Measurements from ENCODE around the gene EEF2K.

Gene EEF2K

DNA sequence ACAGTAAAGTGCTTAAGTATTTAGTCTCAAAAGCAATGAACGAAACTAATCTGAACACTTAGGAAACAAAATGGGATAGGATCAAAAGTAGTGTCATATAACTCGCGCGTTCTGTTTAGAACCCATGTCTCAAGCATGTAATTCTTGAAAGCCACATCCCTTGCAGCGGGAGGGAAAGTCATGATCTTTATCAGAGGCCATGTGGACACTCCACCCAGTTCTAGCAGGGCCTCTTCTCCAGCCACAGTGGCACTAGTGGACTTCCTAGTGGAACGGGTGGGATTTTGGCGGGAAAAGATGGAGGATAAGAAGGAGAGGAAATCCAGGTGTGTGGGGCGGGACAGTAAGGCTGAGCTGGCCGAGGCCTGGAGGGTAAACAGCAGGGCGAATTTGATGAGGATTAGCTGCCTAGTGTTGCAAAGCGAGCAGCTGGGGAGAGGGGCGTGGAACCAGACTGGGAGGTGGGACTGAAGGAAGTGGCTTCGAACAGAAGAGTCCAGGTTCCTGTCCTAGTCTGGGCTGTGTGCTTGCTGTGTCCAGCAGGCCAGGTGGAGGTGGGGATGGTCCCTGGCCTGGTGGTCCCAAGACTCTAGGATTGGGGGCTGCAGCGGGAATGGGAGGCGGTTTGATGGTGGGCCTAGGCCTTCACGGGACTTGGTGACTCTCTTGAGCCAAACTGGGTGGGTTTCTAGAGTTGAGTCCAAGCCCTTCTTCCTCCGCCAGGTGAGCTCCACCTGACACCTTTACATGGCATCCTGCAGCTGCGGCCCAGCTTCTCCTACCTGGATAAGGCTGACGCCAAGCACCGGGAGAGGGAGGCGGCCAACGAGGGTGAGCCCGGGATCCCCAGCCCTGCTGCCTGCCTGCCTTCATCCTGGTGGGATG is 107.1 kb downstream of the EEF2K start:
- no peaks in the 10 kb centered on the region for H3K27me3 ChIP-seq (replicated peaks in 2 of 5; ENCODE audit: control insufficient read depth in 4 of 5, insufficient read depth in 5 of 5, low read length in 4 of 5)
- ChIA-PET POLR2A (no interaction called here), CTCF (interaction anchor here (0.9 to 1.0 kb wide), 2 partner anchors 10 to 11 kb away, joined by 3 read pairs; no protein-coding TSS in a partner anchor)
- H3K4me1 ChIP-seq (ENCODE audit: control extremely low read depth in 1 of 4, control insufficient read depth in 4 of 4, insufficient read depth in 4 of 4, low read length in 3 of 4) = no peaks in the 10 kb centered on the region
- no peak for DNase-seq
- H3K27ac ChIP-seq (ENCODE audit: insufficient read depth in 1 of 2, low read depth in 1 of 2, low read length in 2 of 2, poor library complexity in 1 of 2, severe bottlenecking in 2 of 2) = no peak overlapping the region
- 96% methylated on average over 17 of the region's 23 CpGs for WGBS (ENCODE audit: insufficient coverage)
- peaks cover 11 to 86% (median 67%) of the 10 kb centered on the region in 4 experiments for H3K36me3 ChIP-seq (ENCODE audit: control insufficient read depth in 4 of 4, insufficient read depth in 4 of 4, low read length in 3 of 4)
- no peak overlapping the region for H3K4me3 ChIP-seq (ENCODE audit: control insufficient read depth in 1 of 7, extremely low read depth in 1 of 7, insufficient read depth in 4 of 7, low read depth in 2 of 7, low read length in 6 of 7)
- H3K9me3 ChIP-seq (ENCODE audit: control extremely low read depth in 1 of 5, control insufficient read depth in 4 of 5, insufficient read depth in 2 of 5, low read depth in 1 of 5, low read length in 4 of 5) = no peaks in the 10 kb centered on the region

GRCh38 chr16:22313876-22314470 is 107.9 kb downstream of the EEF2K start:
- Histone ChIP-seq H3K4me3 (ENCODE audit: control insufficient read depth in 1 of 7, extremely low read depth in 1 of 7, insufficient read depth in 4 of 7, low read depth in 2 of 7, low read length in 6 of 7) (no peak overlapping the region), H3K36me3 (ENCODE audit: control insufficient read depth in 4 of 4, insufficient read depth in 4 of 4, low read length in 3 of 4) (peaks cover 11 to 83% (median 65%) of the 10 kb centered on the region in 4 experiments), H3K4me1 (ENCODE audit: control extremely low read depth in 1 of 4, control insufficient read depth in 4 of 4, insufficient read depth in 4 of 4, low read length in 3 of 4) (no peaks in the 10 kb centered on the region), H3K27me3 (replicated peaks in 2 of 5; ENCODE audit: control insufficient read depth in 4 of 5, insufficient read depth in 5 of 5, low read length in 4 of 5) (no peaks in the 10 kb centered on the region), H3K27ac (ENCODE audit: insufficient read depth in 1 of 2, low read depth in 1 of 2, low read length in 2 of 2, poor library complexity in 1 of 2, severe bottlenecking in 2 of 2) (no peak overlapping the region), H3K9me3 (ENCODE audit: control extremely low read depth in 1 of 5, control insufficient read depth in 4 of 5, insufficient read depth in 2 of 5, low read depth in 1 of 5, low read length in 4 of 5) (no peaks in the 10 kb centered on the region)
- DNase-seq = no peak
- POLR2A ChIA-PET = no interaction called here
- 96% methylated on average over 8 of the region's 10 CpGs for WGBS (ENCODE audit: insufficient coverage)
- CTCF ChIA-PET = no interaction called here

GRCh38 chr16:22314661-22315626 is 108.9 kb downstream of the EEF2K start:
- Histone ChIP-seq H3K27ac (ENCODE audit: insufficient read depth in 1 of 2, low read depth in 1 of 2, low read length in 2 of 2, poor library complexity in 1 of 2, severe bottlenecking in 2 of 2) (no peak overlapping the region), H3K4me3 (ENCODE audit: control insufficient read depth in 1 of 7, extremely low read depth in 1 of 7, insufficient read depth in 4 of 7, low read depth in 2 of 7, low read length in 6 of 7) (no peak overlapping the region), H3K4me1 (ENCODE audit: control extremely low read depth in 1 of 4, control insufficient read depth in 4 of 4, insufficient read depth in 4 of 4, low read length in 3 of 4) (no peaks in the 10 kb centered on the region), H3K9me3 (ENCODE audit: control extremely low read depth in 1 of 5, control insufficient read depth in 4 of 5, insufficient read depth in 2 of 5, low read depth in 1 of 5, low read length in 4 of 5) (no peaks in the 10 kb centered on the region), H3K27me3 (replicated peaks in 2 of 5; ENCODE audit: control insufficient read depth in 4 of 5, insufficient read depth in 5 of 5, low read length in 4 of 5) (no peaks in the 10 kb centered on the region), H3K36me3 (ENCODE audit: control insufficient read depth in 4 of 4, insufficient read depth in 4 of 4, low read length in 3 of 4) (peaks cover 11 to 80% (median 58%) of the 10 kb centered on the region in 4 experiments)
- DNase-seq = no peak
- WGBS (ENCODE audit: insufficient coverage) = 96% methylated on average over 28 of the region's 37 CpGs
- ChIA-PET POLR2A (no interaction called here), CTCF (no interaction called here)

GRCh38 chr16:22315979-22316378 is 109.9 kb downstream of the EEF2K start:
- WGBS (ENCODE audit: insufficient coverage) = 100% methylated on average over 1 of the region's 1 CpG
- ChIA-PET CTCF (interaction anchor here (1.6 kb wide), 1 partner anchor 8 kb away, joined by 4 read pairs; no protein-coding TSS in a partner anchor), POLR2A (no interaction called here)
- Histone ChIP-seq H3K4me3 (ENCODE audit: control insufficient read depth in 1 of 7, extremely low read depth in 1 of 7, insufficient read depth in 4 of 7, low read depth in 2 of 7, low read length in 6 of 7) (no peak overlapping the region), H3K9me3 (ENCODE audit: control extremely low read depth in 1 of 5, control insufficient read depth in 4 of 5, insufficient read depth in 2 of 5, low read depth in 1 of 5, low read length in 4 of 5) (no peaks in the 10 kb centered on the region), H3K4me1 (ENCODE audit: control extremely low read depth in 1 of 4, control insufficient read depth in 4 of 4, insufficient read depth in 4 of 4, low read length in 3 of 4) (no peaks in the 10 kb centered on the region), H3K27ac (ENCODE audit: insufficient read depth in 1 of 2, low read depth in 1 of 2, low read length in 2 of 2, poor library complexity in 1 of 2, severe bottlenecking in 2 of 2) (no peak overlapping the region), H3K27me3 (replicated peaks in 2 of 5; ENCODE audit: control insufficient read depth in 4 of 5, insufficient read depth in 5 of 5, low read length in 4 of 5) (no peaks in the 10 kb centered on the region), H3K36me3 (ENCODE audit: control insufficient read depth in 4 of 4, insufficient read depth in 4 of 4, low read length in 3 of 4) (peaks cover 11 to 76% (median 61%) of the 10 kb centered on the region in 4 experiments)
- DNase-seq = no peak

DNA sequence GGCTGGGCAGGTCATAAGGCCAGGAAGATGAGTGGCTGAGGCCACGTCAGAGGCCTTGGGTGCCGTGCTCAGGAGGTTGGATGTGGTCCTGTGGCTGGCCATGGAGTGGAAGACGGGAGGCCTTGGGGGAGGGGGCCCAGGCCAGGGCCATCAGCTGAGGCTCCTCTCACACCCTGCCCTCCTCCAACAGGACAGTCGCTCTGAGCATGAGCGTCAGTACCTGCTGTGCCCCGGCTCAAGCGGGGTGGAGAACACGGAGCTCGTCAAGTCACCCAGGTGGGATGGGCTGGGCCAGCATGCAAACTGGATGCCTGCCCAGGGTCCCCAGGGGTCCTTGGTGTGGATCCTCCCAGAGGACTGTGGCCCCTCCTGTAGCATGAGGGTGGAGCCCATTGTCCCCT is 110.3 kb downstream of the EEF2K start:
- no peak for DNase-seq
- POLR2A ChIA-PET = no interaction called here
- Histone ChIP-seq H3K27ac (ENCODE audit: insufficient read depth in 1 of 2, low read depth in 1 of 2, low read length in 2 of 2, poor library complexity in 1 of 2, severe bottlenecking in 2 of 2) (no peak overlapping the region), H3K27me3 (replicated peaks in 2 of 5; ENCODE audit: control insufficient read depth in 4 of 5, insufficient read depth in 5 of 5, low read length in 4 of 5) (no peaks in the 10 kb centered on the region), H3K4me1 (ENCODE audit: control extremely low read depth in 1 of 4, control insufficient read depth in 4 of 4, insufficient read depth in 4 of 4, low read length in 3 of 4) (no peaks in the 10 kb centered on the region), H3K36me3 (ENCODE audit: control insufficient read depth in 4 of 4, insufficient read depth in 4 of 4, low read length in 3 of 4) (peaks cover 11 to 76% (median 66%) of the 10 kb centered on the region in 4 experiments), H3K4me3 (ENCODE audit: control insufficient read depth in 1 of 7, extremely low read depth in 1 of 7, insufficient read depth in 4 of 7, low read depth in 2 of 7, low read length in 6 of 7) (no peak overlapping the region), H3K9me3 (ENCODE audit: control extremely low read depth in 1 of 5, control insufficient read depth in 4 of 5, insufficient read depth in 2 of 5, low read depth in 1 of 5, low read length in 4 of 5) (no peaks in the 10 kb centered on the region)
- WGBS (ENCODE audit: insufficient coverage) = 96% methylated on average over 6 of the region's 9 CpGs
- CTCF ChIA-PET = interaction anchor here (1.6 kb wide), 1 partner anchor 8 kb away, joined by 4 read pairs; no protein-coding TSS in a partner anchor

DNA sequence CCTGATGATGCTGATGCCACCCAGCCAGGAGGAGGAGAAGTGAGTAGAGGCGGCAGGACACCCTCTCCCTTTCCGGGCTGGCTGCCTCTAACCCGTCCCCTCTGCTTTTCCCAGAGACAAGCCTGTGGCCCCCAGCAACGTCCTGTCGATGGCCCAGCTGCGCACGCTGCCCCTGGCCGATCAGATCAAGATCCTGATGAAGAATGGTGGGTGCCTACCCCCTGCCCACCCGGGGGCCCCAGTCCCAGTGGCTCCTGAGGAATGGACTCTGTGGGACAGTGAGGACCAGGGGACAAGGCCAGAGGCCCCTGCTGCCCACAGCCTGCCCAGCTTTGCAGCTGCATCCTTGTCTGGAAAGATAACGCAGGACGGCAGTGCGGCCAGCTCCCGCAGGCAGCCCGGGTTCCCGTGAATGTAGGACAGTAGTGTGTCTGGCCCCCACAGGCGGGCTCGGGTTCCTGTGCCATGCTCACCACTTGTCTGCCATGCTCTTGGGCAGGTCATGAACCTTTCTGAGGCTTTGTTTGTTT is 111.0 kb downstream of the EEF2K start:
- WGBS (ENCODE audit: insufficient coverage) = 96% methylated on average over 12 of the region's 17 CpGs
- no peak overlapping the region for H3K4me3 ChIP-seq (ENCODE audit: control insufficient read depth in 1 of 7, extremely low read depth in 1 of 7, insufficient read depth in 4 of 7, low read depth in 2 of 7, low read length in 6 of 7)
- no peaks in the 10 kb centered on the region for H3K27me3 ChIP-seq (replicated peaks in 2 of 5; ENCODE audit: control insufficient read depth in 4 of 5, insufficient read depth in 5 of 5, low read length in 4 of 5)
- no peak overlapping the region for H3K27ac ChIP-seq (ENCODE audit: insufficient read depth in 1 of 2, low read depth in 1 of 2, low read length in 2 of 2, poor library complexity in 1 of 2, severe bottlenecking in 2 of 2)
- peaks cover 5 to 77% (median 67%) of the 10 kb centered on the region in 4 experiments for H3K36me3 ChIP-seq (ENCODE audit: control insufficient read depth in 4 of 4, insufficient read depth in 4 of 4, low read length in 3 of 4)
- H3K4me1 ChIP-seq (ENCODE audit: control extremely low read depth in 1 of 4, control insufficient read depth in 4 of 4, insufficient read depth in 4 of 4, low read length in 3 of 4) = no peaks in the 10 kb centered on the region
- ChIA-PET CTCF (interaction anchor here (1.6 kb wide), 1 partner anchor 9 kb away, joined by 4 read pairs; no protein-coding TSS in a partner anchor), POLR2A (no interaction called here)
- DNase-seq = no peak
- H3K9me3 ChIP-seq (ENCODE audit: control extremely low read depth in 1 of 5, control insufficient read depth in 4 of 5, insufficient read depth in 2 of 5, low read depth in 1 of 5, low read length in 4 of 5) = no peaks in the 10 kb centered on the region
